ENCODE data around the gene CLIC2. TPM values are rescaled to one million over a fixed set of nuclear protein-coding genes. Genes with fewer than 3 reads are reported as not detected.

CLIC2 gene
- total RNA-seq, 1 donor from 2014 or later, result 4.0 TPM

- no peak for DNase-seq (ENCODE audit: extremely low read depth, low read depth, low spot score)
Observed at GRCh38 chrX:155263854-155264628, 70.4 kb downstream of the CLIC2 start, which contains the start of gene RAB39B. RAB39B (minus strand) TSS chrX:155264491; CDS start chrX:155264288, 203 bp downstream.

DNA sequence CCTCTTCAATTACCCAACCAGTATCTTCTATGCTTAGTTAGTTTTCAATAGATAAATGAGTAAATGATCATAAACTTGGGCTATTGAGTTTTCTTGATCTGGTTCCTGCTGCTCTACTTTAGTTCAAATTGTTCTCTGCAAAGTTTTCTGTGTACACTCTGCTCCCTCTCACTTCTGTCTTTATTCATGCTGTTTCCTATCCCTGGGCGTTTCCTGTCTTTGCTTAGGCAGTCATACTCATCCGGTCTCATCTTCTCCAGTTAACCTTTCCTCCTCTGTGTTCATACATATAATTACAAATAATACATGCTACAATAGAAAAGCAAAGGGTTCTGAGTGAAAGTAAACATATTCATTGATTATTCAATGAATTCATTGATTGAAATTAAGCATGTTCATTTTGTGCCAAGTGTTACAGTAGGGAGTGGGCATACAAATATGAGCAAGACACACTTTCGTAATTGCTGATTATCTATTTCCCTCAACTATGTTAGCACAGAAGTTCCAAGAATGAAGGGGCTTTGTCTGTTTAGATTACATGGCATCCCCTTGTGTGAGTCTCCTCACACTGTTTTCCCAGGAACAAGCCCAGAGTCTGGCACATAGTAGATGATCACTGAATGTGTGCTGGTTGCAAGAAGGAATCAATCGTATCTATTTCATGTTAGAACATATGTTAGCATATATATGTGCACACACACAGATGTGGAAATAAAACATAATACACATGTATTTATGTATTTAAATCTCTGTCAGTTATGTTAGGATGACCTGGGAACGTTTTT lies 71.3 kb downstream of the CLIC2 start:
- DNase-seq (ENCODE audit: extremely low read depth, low read depth, low spot score), result no peak

GRCh38 chrX:155259752-155260151 lies 74.7 kb downstream of the CLIC2 start:
- no peak for DNase-seq (ENCODE audit: extremely low read depth, low read depth, low spot score)

DNA sequence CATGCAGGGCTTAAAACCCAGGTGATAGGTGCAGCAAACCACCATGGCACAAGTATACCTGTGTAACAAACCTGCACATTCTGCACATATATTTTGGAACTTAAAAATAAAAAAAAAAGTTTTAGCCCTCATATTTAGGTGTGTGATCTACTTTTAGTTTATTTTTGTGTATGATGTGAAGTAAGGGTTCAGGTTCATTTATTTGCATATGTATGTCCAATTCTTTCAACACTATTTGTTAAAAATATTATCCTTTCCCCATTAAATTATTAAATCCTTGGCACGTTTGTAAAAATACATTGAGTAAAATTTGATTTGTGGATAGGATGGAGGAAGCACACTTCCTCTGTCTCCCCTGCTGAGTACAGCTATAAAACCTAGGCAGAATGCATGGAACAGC lies 83.0 kb downstream of the CLIC2 start:
- no peak for DNase-seq (ENCODE audit: extremely low read depth, low read depth, low spot score)

DNA sequence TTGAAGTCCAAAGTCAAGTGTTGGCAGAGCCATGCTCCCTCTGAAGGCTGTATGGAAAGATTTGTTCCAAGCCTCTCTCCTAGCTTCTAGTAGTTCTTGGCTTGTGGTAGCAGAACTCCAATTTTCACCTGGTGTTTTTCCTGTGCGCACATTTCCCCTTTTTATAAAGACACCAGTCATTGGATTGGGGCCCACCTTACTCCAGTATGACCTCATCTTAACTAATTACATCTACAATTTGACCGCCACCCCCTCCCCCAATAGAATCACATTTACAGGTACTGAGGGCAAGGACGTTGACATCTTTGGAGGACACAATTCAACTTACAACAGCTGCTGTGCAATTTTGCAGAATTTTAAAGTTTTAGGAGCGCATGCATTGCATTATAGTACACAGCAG lies 86.9 kb downstream of the CLIC2 start:
- no peak for DNase-seq (ENCODE audit: extremely low read depth, low read depth, low spot score)

DNA sequence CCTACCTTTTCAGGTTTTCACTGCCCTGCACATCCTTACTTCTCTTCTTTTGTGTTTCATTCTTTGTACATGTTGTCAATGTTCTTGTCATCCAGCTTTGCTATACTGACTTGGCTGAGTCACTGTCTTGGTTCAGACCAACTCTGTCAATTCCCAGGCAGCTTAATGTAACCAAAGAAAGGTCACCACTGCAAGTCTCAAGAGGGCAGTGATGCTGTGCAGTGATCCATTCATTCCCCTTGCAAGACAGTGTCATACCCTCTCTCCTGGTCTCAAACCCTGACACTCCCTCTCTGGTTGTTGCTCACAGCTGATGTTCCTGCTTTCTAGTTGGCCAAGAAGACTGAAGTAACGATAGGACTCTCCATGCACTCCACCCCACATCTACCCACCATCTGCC lies 87.7 kb downstream of the CLIC2 start:
- no peak for DNase-seq (ENCODE audit: extremely low read depth, low read depth, low spot score)

DNA sequence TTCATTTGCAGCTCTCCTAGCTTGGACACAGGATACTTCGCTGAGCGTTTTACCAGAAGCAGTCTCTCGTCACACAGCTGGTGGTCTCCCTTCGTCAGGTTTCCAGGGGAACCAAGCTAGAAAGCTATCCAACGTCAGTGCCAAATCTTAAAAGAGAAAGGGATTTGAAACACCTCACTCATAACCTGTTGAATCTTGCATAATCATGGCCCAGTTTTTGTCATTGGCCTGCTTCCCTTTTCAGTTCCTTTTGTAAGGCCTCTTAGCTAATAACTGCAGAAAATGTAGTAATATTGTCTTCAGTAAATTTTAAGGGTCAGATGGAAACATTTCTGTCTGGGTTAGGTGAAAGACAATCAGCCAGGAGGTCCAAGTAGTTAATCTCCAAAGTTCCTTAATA lies 92.1 kb downstream of the CLIC2 start:
- DNase-seq (ENCODE audit: extremely low read depth, low read depth, low spot score), result no peak

GRCh38 chrX:155237719-155238118 lies 96.7 kb downstream of the CLIC2 start:
- DNase-seq (ENCODE audit: extremely low read depth, low read depth, low spot score), result no peak

- no peak for DNase-seq (ENCODE audit: extremely low read depth, low read depth, low spot score)
Observed at GRCh38 chrX:155235891-155236290, 98.5 kb downstream of the CLIC2 start.

DNA sequence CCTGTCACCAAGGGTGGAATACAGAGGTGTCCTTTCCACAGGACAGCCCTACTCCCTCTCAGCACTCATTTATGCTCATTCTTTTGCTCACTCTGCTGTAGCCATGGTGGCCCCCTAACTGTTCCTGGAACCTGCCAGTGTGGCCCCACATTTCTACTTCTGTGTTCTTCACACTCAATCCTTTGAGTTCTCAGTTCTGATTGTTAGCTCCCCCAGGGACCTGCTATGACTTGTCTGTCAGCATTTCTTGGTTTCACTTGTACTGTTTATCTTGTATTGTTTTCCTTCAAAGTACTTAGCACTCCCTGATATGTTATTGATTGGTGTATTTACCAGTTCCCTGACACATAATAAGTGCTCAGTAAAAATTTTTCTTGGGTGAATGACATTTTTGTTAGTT lies 103.3 kb downstream of the CLIC2 start:
- DNase-seq (ENCODE audit: extremely low read depth, low read depth, low spot score), result no peak

Other genes with a start within 250 kb of the CLIC2 start
- gene VBP1, start 118.2 kb downstream of the CLIC2 start, total RNA-seq, result 36.1 and 42.6 TPM in 2 replicates
- 0.05 TPM in 1 of 2 replicates, not detected in the other for gene RAB39B, start 70.1 kb downstream of the CLIC2 start, total RNA-seq
- not detected in 2 replicates for gene F8A2, start 47.5 kb upstream of the CLIC2 start, total RNA-seq
- gene F8A3, start 124.0 kb upstream of the CLIC2 start, total RNA-seq, result 1.8 and 9.0 TPM in 2 replicates

Data from glomerular endothelial cell (primary cell).